ENCODE data around the gene OR2A1. TPM values are rescaled to one million over a fixed set of nuclear protein-coding genes. Genes with fewer than 3 reads are reported as not detected.
"Not testable (repeated sequence)": the region's sequence is repeated elsewhere in the genome, so short reads cannot be mapped to it uniquely, and the experiment has no call there.

OR2A1 gene
- total and polyA plus RNA-seq, 2 donors: under 0.01 to 0.07 TPM

- H3K4me1 ChIP-seq (ENCODE audit: control insufficient read depth in 2 of 2, insufficient read depth in 2 of 2, low read length in 2 of 2); H3K36me3 ChIP-seq (ENCODE audit: control insufficient read depth in 2 of 2, insufficient read depth in 2 of 2, low read length in 1 of 2); H3K9me3 ChIP-seq (ENCODE audit: control insufficient read depth in 2 of 2, insufficient read depth in 1 of 2, low read length in 1 of 2); H3K27ac ChIP-seq (ENCODE audit: low read depth in 1 of 2, low read length in 1 of 2); DNase-seq (ENCODE audit: low read depth in 6 of 9, low spot score in 9 of 9); H3K27me3 ChIP-seq (ENCODE audit: control insufficient read depth in 2 of 2, insufficient read depth in 1 of 2, low read length in 1 of 2); H3K4me3 ChIP-seq (ENCODE audit: low read length in 2 of 2): not testable (repeated sequence)
- no CpG with 5 or more reads among the region's 2 CpGs for WGBS
Observed at GRCh38 chr7:144319547-144319946, 7.3 kb downstream of the OR2A1 start.

- DNase-seq (ENCODE audit: low read depth in 6 of 9, low spot score in 9 of 9); H3K36me3 ChIP-seq (ENCODE audit: control insufficient read depth in 2 of 2, insufficient read depth in 2 of 2, low read length in 1 of 2): not testable (repeated sequence)
- 94% methylated on average over 1 of the region's 3 CpGs for WGBS
Observed at GRCh38 chr7:144321677-144322206, 9.5 kb downstream of the OR2A1 start.

GRCh38 chr7:144323359-144323758 is 11.1 kb downstream of the OR2A1 start:
- H3K9me3 ChIP-seq (ENCODE audit: control insufficient read depth in 2 of 2, insufficient read depth in 1 of 2, low read length in 1 of 2); H3K27ac ChIP-seq (ENCODE audit: low read depth in 1 of 2, low read length in 1 of 2); H3K36me3 ChIP-seq (ENCODE audit: control insufficient read depth in 2 of 2, insufficient read depth in 2 of 2, low read length in 1 of 2); H3K27me3 ChIP-seq (ENCODE audit: control insufficient read depth in 2 of 2, insufficient read depth in 1 of 2, low read length in 1 of 2); DNase-seq (ENCODE audit: low read depth in 6 of 9, low spot score in 9 of 9); H3K4me1 ChIP-seq (ENCODE audit: control insufficient read depth in 2 of 2, insufficient read depth in 2 of 2, low read length in 2 of 2); H3K4me3 ChIP-seq (ENCODE audit: low read length in 2 of 2): not testable (repeated sequence)
- 96% methylated on average over 3 of the region's 4 CpGs for WGBS

More at GRCh38 chr7:144321677-144322206, 9.5 kb downstream of the OR2A1 start:
- H3K27ac ChIP-seq (ENCODE audit: low read depth in 1 of 2, low read length in 1 of 2); H3K27me3 ChIP-seq (ENCODE audit: control insufficient read depth in 2 of 2, insufficient read depth in 1 of 2, low read length in 1 of 2); H3K4me1 ChIP-seq (ENCODE audit: control insufficient read depth in 2 of 2, insufficient read depth in 2 of 2, low read length in 2 of 2); H3K4me3 ChIP-seq (ENCODE audit: low read length in 2 of 2); H3K9me3 ChIP-seq (ENCODE audit: control insufficient read depth in 2 of 2, insufficient read depth in 1 of 2, low read length in 1 of 2): not testable (repeated sequence)

- DNase-seq (ENCODE audit: low read depth in 6 of 9, low spot score in 9 of 9); H3K9me3 ChIP-seq (ENCODE audit: control insufficient read depth in 2 of 2, insufficient read depth in 1 of 2, low read length in 1 of 2); H3K27me3 ChIP-seq (ENCODE audit: control insufficient read depth in 2 of 2, insufficient read depth in 1 of 2, low read length in 1 of 2); H3K4me1 ChIP-seq (ENCODE audit: control insufficient read depth in 2 of 2, insufficient read depth in 2 of 2, low read length in 2 of 2); H3K27ac ChIP-seq (ENCODE audit: low read depth in 1 of 2, low read length in 1 of 2); H3K4me3 ChIP-seq (ENCODE audit: low read length in 2 of 2); H3K36me3 ChIP-seq (ENCODE audit: control insufficient read depth in 2 of 2, insufficient read depth in 2 of 2, low read length in 1 of 2): not testable (repeated sequence)
- WGBS: 95% methylated on average over 3 of the region's 5 CpGs
Observed at GRCh38 chr7:144325868-144326267, 13.6 kb downstream of the OR2A1 start.

- not testable (repeated sequence) for H3K4me1 ChIP-seq (ENCODE audit: control insufficient read depth in 2 of 2, insufficient read depth in 2 of 2, low read length in 2 of 2); H3K27me3 ChIP-seq (ENCODE audit: control insufficient read depth in 2 of 2, insufficient read depth in 1 of 2, low read length in 1 of 2); DNase-seq (ENCODE audit: low read depth in 6 of 9, low spot score in 9 of 9); H3K9me3 ChIP-seq (ENCODE audit: control insufficient read depth in 2 of 2, insufficient read depth in 1 of 2, low read length in 1 of 2); H3K27ac ChIP-seq (ENCODE audit: low read depth in 1 of 2, low read length in 1 of 2); H3K36me3 ChIP-seq (ENCODE audit: control insufficient read depth in 2 of 2, insufficient read depth in 2 of 2, low read length in 1 of 2); H3K4me3 ChIP-seq (ENCODE audit: low read length in 2 of 2)
Observed at GRCh38 chr7:144330044-144330443, 17.8 kb downstream of the OR2A1 start.

GRCh38 chr7:144331221-144331995 is 19.2 kb downstream of the OR2A1 start:
- H3K4me1 ChIP-seq (ENCODE audit: control insufficient read depth in 2 of 2, insufficient read depth in 2 of 2, low read length in 2 of 2); H3K4me3 ChIP-seq (ENCODE audit: low read length in 2 of 2): not testable (repeated sequence)
- WGBS: 95% methylated on average over 2 of the region's 9 CpGs

GRCh38 chr7:144331996-144332288 is 19.7 kb downstream of the OR2A1 start:
- WGBS: 94% methylated on average over 1 of the region's 2 CpGs
- not testable (repeated sequence) for DNase-seq (ENCODE audit: low read depth in 6 of 9, low spot score in 9 of 9); H3K27ac ChIP-seq (ENCODE audit: low read depth in 1 of 2, low read length in 1 of 2)

More at GRCh38 chr7:144331221-144331995, 19.2 kb downstream of the OR2A1 start:
- not testable (repeated sequence) for H3K27me3 ChIP-seq (ENCODE audit: control insufficient read depth in 2 of 2, insufficient read depth in 1 of 2, low read length in 1 of 2); H3K27ac ChIP-seq (ENCODE audit: low read depth in 1 of 2, low read length in 1 of 2); DNase-seq (ENCODE audit: low read depth in 6 of 9, low spot score in 9 of 9); H3K36me3 ChIP-seq (ENCODE audit: control insufficient read depth in 2 of 2, insufficient read depth in 2 of 2, low read length in 1 of 2); H3K9me3 ChIP-seq (ENCODE audit: control insufficient read depth in 2 of 2, insufficient read depth in 1 of 2, low read length in 1 of 2)

GRCh38 chr7:144348625-144349024 is 36.4 kb downstream of the OR2A1 start:
- H3K27ac ChIP-seq (ENCODE audit: low read depth in 1 of 2, low read length in 1 of 2); H3K36me3 ChIP-seq (ENCODE audit: control insufficient read depth in 2 of 2, insufficient read depth in 2 of 2, low read length in 1 of 2); H3K9me3 ChIP-seq (ENCODE audit: control insufficient read depth in 2 of 2, insufficient read depth in 1 of 2, low read length in 1 of 2); H3K27me3 ChIP-seq (ENCODE audit: control insufficient read depth in 2 of 2, insufficient read depth in 1 of 2, low read length in 1 of 2); H3K4me1 ChIP-seq (ENCODE audit: control insufficient read depth in 2 of 2, insufficient read depth in 2 of 2, low read length in 2 of 2); H3K4me3 ChIP-seq (ENCODE audit: low read length in 2 of 2); DNase-seq (ENCODE audit: low read depth in 6 of 9, low spot score in 9 of 9): not testable (repeated sequence)
- no CpG with 5 or more reads among the region's 1 CpG for WGBS

More at GRCh38 chr7:144331996-144332288, 19.7 kb downstream of the OR2A1 start:
- not testable (repeated sequence) for H3K4me1 ChIP-seq (ENCODE audit: control insufficient read depth in 2 of 2, insufficient read depth in 2 of 2, low read length in 2 of 2); H3K4me3 ChIP-seq (ENCODE audit: low read length in 2 of 2); H3K27me3 ChIP-seq (ENCODE audit: control insufficient read depth in 2 of 2, insufficient read depth in 1 of 2, low read length in 1 of 2); H3K9me3 ChIP-seq (ENCODE audit: control insufficient read depth in 2 of 2, insufficient read depth in 1 of 2, low read length in 1 of 2); H3K36me3 ChIP-seq (ENCODE audit: control insufficient read depth in 2 of 2, insufficient read depth in 2 of 2, low read length in 1 of 2)

GRCh38 chr7:144351667-144352066 is 39.4 kb downstream of the OR2A1 start:
- H3K36me3 ChIP-seq (ENCODE audit: control insufficient read depth in 2 of 2, insufficient read depth in 2 of 2, low read length in 1 of 2); DNase-seq (ENCODE audit: low read depth in 6 of 9, low spot score in 9 of 9); H3K27me3 ChIP-seq (ENCODE audit: control insufficient read depth in 2 of 2, insufficient read depth in 1 of 2, low read length in 1 of 2); H3K4me3 ChIP-seq (ENCODE audit: low read length in 2 of 2); H3K9me3 ChIP-seq (ENCODE audit: control insufficient read depth in 2 of 2, insufficient read depth in 1 of 2, low read length in 1 of 2); H3K27ac ChIP-seq (ENCODE audit: low read depth in 1 of 2, low read length in 1 of 2); H3K4me1 ChIP-seq (ENCODE audit: control insufficient read depth in 2 of 2, insufficient read depth in 2 of 2, low read length in 2 of 2): not testable (repeated sequence)
- WGBS: 82% methylated on average over 2 of the region's 3 CpGs
